NCI-H748 (cell line): ENCODE data around the gene NYAP2.

ENCODE experiments used
- DNase-seq: peaks from one replicate; lab custom pipeline; 2025; ENCODE audit not compliant: unreplicated experiment; lab: John Stamatoyannopoulos, UW

The NYAP2 gene

DNA sequence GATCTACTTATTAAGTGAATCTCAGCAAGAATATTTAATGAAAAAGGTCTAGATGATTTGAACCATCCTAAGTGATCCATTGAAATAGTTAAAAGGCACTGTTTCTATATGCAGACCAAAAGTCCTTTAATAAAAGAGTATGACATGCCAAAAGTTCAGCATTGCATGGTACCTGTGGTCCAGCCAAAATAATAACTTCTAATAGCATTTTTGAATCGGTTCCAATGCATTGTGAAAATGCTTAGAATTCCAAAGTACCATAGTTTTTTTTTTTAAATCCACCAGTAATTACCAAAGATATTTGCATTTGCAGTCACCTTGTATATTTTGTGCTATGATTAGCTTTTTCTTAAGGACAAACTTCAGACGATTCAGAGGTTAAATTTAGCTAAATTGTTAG lies 79.9 kb downstream of the NYAP2 start:
- no peak for DNase-seq

DNA sequence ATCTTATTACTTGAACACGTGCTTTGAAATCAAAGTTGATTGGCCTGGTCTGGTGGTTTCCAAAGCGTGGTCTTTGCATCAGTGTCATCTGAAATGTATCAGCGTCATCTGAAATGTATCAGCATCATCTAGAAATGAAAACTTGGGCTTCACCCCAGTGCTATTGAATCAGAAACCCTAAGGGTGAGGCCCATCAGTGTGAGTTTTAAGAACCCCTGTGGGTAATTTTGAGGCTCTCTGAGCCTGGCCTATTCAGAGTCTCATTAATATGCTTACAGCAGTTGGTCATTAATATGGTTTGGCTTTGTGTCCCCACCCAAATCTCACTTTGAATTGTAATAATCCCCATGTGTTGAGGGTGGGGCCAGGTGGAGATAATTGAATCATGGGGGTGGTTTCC lies 85.2 kb downstream of the NYAP2 start:
- DNase-seq, result no peak

DNA sequence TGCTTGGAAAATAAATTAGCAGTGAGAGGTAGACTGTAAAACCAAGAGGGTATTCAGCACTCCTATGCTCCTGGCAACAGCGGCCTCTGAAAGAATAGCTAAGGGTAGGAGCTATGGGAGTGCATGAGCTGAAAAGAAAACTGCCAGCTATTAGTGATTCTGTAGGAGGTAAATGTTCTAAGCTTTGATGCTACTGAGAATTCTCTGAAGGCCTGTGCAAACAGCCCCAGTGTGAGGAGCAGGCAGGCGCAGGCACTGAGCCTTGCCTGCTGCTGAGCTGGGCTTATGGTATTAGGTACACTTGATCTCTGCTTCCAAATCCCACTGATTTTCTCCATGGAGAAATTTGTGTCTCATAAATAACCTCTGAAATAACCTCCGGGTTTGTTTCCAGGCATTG lies 86.7 kb downstream of the NYAP2 start:
- DNase-seq, result no peak

DNA sequence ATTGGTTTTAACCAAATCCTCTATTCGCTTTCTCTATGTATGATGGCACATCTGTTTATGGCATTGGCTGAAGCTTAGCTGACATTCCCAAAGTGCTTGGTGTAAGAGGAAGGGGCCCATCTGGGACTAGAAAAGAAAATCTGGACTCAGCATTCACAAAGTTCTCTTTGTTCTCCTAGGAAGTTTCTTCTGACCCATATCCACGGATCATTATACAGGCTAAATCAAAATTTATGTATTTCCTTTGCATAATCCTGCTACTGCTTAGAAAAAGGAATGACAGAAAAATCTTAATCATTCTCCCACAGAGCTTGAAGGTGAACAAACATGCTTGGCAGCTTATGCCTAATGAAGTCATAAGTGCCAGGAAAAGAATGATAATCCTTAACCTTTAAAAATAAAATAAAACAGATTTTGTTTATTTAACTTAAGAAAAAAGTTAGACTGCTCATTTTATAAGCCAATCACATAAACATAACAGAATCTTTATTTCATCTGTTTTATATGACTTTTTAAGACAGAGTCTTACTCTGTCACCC lies 88.4 kb downstream of the NYAP2 start:
- DNase-seq, result no peak

DNA sequence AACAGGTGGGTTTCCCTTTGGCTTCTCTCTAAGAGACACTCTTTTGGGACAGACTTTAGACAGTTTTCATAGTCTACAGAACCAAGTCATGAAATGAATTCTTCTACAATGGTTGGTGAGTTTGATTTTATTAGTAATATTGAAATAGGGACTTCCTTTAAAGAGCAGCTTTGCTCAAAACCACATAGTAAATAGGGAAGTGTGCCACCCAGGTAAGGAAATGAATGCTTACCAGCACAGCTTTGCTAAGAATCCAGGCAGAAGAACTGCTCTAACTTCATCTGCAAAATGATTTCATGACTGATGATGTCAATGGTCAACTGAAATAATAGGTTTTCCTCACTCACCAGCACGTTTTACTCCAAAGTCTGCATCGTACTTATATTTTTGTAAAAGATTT lies 89.2 kb downstream of the NYAP2 start:
- DNase-seq, result no peak

DNA sequence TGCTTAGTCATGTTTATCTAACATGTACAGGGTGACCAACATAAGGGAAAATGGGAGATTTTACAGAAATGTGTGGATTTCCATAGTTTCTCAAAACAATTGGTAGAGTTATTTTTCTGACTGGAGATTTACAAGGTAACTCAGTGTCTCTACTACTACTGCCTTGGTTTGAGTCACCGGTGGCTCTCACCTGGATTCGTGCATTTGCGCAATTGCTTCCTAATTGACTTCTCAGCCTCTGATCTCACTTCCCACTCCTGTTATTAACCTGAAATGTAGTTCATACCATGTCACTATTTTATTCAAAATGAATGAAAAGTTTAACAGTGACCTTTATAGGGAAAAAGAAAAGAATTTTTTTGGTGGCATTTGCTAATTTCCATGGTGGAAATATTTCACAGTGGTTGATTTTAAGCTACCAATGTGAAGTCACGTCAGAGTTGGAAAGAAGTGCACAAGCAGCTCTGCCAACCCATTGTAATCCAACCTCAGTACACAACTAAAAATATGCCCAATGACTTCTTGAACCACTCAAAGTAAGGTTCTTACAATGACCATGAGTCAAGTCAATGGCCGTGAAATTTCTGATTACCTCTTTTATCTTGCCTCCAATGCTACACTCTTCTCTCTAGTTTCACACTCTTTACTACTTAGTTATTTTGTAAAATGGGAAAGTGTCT lies 94.0 kb downstream of the NYAP2 start:
- DNase-seq, result no peak

DNA sequence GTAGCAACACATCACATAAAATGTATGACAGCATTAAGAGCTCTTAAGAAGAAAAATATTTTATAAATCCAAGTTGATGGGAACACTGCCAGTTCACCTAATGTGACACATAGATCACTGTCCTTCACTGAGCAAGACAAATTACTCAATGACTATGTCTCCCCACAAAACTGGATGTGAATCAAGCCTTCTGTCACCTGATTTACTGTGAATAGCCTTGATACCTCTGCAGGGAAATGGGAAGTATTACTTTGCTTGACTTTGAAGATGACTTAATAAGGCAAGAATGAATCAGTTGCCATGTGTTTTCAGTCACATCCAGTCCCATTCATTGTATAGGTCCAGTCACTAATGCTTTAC lies 94.6 kb downstream of the NYAP2 start:
- no peak for DNase-seq

DNA sequence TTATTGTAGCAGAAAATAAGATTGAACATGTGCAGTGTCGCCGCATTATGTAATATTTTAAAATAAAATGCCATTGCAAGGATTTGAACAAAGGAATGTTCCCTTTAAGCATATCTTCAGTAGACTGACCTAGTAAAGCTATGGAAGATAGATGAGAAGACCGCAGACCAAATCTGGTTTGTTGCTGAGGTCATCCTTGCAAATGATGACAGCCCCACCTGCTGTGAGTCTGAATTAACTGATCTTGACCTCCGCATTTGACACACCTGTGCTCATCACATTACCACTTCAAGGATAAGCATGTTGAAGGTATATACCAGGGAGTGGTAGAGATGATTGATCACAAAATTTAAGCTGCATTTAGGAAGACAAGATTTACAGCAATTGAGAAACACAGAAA lies 96.2 kb downstream of the NYAP2 start:
- DNase-seq, result peak; percentile 57

DNA sequence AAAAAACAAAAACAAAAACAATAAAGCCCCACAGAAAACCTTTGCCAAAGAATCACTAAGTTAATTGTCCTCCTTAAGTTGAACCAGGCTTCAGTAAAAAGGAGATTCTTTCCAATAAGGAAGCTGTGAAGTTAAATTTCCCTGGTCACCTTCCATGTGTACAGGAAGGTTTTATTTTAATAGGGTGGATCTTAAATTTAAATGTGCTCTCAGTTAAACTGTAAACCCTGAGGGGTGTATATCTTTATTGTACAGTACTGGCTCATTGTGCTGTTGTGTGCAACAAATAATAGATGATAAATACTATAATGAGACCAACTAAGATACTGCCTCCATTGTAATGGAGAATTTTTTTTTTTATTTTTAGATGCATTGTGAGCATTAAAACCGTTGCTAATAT lies 97.1 kb downstream of the NYAP2 start:
- DNase-seq, result no peak

DNA sequence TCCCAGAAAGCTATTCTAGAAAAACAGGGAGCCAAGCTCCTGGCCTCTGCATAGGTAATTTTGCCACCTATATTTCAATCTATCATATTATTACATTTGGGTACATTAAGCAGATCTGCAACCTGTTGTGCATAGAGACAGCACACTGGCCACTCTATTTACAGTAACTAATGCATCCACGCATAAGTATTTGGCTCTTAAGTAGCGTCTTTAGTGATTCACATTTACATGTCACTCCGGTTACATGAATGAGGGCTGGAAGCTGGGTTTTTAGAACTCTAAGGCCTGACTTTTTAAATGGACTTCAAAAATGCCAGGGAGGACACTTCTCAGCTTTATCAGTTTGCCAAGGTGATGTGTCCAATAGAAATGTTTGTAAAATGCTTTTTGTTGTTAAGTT lies 97.7 kb downstream of the NYAP2 start:
- DNase-seq, result no peak

DNA sequence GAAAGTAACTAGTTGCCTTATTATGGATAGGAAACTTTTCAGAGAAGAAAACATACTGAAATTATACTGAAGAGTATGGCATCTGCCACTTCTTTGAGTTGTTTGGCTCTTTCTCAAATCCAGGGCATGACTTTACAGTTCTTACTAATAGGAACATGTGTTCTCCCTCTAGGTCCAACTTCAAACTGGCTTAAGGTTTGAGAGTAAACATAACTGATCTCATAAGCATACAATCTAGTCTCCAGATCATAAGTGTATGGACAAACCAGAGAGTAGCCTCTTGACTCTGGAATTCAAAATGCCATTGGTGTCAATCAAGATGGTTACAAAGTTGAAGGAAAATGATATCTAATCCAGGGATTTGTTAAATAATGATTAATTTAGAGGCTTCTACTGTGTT lies 101.5 kb downstream of the NYAP2 start:
- no peak for DNase-seq

DNA sequence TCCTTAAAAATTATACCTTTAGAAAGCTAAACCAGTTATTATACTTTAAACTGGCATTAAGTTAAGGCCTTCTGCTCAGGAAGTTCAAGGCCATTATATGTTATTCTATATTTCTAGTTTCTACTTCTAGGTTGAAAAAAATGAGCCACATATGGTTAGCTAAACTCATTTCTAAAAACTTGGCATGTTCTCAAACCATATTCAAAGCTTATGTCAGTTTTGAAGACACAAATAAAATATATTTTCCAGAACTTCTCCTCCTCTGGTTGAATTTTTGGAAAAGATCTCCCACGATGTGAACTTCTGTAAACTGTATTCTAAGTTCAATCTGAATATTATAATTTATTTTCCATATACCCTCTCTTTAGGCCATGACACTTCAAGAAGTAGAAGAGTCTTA lies 103.5 kb downstream of the NYAP2 start:
- no peak for DNase-seq

DNA sequence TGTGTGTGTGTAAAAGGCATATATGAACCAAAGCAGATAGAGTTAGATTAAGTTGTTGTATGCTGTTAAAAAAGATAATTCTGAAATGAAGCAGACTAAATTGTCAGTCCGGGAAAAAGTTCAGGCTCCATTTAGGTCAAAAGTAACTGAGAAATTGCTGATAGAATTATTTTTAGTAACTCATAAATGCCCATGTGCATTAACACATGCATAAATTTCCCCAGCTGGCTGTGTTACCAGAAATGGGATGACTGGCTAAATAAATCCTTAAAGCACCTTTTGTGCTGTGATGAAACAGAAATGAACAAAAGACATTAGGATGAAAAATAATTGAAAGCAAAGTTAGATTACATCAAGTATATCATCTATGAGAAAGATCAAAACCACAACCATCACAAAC lies 111.3 kb downstream of the NYAP2 start:
- no peak for DNase-seq

DNA sequence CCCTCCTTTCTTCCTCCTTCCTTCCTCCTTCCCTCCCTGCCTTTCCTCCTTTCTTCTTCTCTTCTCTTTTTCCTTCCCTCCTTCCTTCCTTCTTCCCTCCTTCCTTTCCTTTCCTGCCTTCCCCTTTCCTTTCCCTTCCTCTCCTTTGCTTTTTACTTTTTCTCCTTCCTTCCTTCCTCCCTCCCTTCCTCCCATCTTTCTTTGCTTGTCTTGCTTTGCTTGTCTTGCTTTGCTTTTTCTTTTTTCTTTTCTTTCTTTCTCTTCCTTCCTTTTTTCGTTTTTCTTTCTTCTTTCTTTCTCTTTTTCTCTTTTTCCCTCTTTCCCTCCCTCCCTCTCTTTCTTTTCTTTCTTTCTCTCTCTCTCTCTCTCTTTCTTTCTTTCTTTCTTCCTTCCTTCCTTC lies 113.0 kb downstream of the NYAP2 start:
- DNase-seq, result no peak

DNA sequence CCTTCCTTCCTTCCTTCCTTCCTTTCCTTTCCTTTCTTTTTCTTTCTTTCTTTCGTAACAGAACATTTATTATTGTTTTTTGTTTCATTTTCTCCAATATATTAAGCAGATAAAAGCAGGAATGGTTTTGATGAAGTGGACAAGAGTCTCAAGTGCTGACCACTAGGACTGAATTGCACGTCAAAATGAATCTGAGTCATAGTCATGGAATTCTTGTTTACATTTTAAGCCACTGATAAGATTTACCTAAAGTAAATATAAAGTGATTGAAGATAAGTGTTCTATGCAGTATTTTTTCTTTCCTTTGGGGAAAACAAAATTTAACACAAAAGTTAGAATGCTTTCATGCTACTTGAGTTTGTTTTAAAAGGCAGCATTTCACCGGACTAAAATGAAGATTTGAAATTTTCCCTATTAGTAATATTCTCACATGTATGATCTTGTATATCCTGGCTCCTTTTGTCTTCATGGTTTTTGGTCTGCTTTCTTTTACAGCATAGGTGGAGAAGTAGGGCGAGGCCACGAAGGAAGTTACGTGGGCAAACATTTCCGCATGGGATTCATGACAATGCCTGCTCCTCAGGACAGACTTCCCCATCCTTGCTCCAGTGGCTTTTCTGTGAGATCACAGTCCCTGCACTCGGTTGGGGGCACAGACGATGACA lies 113.5 kb downstream of the NYAP2 start:
- no peak for DNase-seq

DNA sequence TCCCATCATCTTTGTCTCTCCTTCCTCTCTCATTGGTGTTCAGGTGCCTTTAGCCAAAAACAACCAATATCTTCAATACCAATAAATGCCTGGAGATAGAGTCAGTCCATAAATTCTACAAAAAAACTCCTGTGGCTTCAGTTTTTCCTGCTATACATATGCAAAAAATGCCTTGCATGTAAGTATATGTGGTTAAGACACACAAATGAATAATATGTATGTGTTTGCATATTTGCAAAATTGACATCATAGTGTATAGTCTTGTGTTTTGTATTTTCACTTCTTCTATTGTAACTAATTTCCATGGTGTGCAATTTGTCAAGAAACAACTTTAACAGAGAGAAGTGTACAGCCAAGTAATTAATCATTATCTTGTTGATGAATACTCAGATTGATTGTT lies 115.5 kb downstream of the NYAP2 start:
- no peak for DNase-seq

DNA sequence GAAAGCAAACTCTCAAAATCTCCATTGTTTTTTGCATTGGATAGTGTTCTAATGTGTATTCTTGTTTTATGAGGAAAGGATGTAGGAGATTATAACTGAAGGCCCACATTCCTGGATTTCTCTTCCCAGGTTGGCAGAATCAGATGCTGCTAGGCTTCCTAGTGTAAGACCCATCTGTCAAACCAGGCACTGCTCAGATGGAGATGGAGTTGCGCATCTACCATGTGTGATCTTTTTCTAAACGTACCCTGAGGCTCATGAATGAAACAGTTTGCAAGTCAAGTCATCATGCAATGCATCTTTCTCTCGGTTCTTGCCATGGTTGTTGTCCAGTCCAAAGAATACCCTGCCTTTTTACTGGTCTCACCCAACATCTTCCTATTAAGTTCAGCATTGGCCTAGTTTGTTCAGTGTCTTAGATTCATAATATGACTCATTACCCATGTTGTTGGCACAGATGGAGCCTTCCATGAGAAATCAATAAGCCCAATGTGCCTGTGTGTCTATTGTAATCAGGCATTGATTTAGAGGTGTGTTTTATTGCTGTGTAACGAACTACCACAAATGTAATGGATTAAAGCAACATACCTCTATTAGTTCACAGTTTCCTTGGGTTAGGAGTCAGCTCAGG lies 127.4 kb downstream of the NYAP2 start:
- DNase-seq, result no peak

DNA sequence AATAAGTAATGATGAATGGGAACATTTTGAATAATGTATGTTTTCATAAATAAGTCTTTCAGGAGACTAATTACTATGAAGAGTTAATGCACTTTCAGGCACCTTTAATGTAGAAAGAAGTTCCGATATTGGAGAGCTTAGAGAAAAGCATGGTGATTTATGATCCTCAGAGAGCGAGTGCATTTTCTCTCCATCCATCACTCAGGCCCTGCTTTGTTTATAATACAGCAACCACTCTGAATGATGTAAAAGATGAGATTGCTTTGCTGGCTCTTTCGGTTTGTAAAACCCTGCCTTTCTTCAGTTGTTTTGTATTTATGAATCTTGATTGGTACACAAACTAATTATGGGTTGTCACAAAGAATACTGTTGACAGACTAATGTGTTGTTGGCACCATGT lies 132.0 kb downstream of the NYAP2 start:
- no peak for DNase-seq

DNA sequence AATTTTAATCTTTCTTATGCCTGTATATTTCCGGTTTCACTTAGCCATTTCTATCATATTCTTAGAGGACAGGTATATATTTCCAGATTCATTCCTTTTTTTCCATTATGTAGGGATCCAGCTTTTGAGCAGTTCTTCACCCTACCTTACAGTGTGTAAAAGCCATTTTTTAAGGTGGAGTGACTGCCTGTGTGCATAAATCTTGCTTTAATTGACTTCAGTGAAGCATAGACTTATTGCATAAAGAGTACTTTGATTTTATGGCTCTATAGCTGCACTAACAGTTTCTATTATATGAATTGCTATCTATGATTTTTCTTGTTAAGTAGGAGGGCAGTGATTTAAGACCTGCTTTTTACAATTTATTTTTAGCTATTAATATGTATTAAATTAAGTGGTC lies 132.6 kb downstream of the NYAP2 start:
- DNase-seq, result no peak

DNA sequence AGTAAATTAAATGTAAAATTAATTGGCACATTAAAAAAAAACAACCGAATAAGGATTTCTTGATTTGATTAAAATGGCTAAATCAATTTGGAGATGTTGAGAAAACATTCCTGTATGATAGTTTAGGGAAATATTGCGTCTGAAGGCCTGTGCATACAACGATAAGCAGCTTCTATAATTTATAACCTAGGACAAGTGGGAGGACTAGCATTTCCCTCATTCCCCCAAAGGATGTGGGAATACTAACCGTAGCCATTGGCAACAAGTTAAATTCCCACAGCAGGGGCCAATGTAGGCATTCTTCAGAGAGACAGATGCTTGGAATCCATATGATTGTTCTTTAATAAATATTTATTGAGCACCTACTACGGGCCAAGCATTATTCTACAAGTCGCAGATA lies 134.5 kb downstream of the NYAP2 start:
- DNase-seq, result no peak

DNA sequence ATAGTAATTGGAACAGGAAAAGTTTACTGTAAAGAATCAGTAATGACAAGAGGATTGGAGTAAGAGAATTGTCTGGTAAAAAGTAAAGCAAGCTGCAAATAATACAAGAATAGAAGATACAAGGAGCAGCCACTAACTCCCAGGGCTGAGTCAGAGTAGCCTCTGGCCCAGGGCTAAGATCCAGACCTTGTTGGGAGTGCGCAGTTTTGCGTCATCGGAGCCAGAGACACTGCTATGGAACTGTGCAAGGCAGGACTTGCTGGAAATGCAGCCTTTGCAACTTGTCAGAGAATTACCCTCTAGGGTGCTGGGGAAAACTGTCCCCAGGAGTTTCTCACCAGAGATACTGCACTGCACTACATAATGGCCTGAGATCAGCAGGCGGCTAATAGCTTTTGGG lies 135.2 kb downstream of the NYAP2 start:
- no peak for DNase-seq

DNA sequence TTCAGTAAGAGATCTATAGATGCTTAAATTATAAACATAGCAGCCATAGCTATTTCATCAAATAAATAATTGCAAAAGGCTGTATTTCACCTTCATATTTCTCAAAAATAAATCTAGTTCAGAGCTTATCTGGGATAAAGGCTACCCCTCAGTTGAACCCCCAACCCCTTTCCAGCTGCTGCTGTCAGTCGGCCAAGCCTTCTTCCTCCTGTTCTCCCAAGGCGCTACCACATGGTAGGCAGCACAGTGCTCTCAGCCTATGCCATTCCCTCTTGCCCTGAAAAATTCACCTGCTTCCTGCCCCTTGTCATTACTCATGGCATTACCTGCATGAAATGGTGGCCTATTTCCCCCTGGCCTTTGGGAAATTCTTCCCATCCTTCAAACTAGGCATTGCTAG lies 136.5 kb downstream of the NYAP2 start:
- DNase-seq, result no peak

DNA sequence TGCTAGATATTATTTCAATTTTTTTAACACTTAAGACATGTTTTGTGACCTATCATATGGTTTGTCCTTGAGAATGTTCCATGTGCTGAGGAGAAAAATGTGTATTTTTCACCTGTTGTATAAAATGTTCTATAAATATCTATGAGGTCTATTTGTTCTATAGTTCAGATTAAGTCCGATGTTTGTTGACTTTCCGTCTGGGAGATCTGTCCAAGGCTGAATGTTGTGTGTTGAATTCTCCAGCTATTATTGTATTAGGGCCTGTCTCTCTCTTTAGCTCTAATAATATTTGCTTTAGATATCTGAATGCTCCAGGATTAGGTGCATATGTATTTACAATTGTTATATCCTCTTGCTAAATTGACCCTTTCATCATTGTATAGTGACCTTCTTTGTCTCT lies 144.1 kb downstream of the NYAP2 start:
- no peak for DNase-seq
